Endothelial cell of umbilical vein (primary cell): ENCODE results near the gene PEG3. TPM values are rescaled to one million over a fixed set of nuclear protein-coding genes. Genes with fewer than 3 reads are reported as not detected.

Experiments
- BruUV-seq: library from RNA; stranded (reverse); fragments of 400-500 nt; replicated peaks from 2 replicates; lab custom pipeline; 2021; lab: Mats Ljungman, UMichigan
- CTCF ChIA-PET: fragments of 300-600, 350-600 bp; sonication (Branson Sonifier 250); formaldehyde crosslinking; loops from one replicate; lab custom pipeline; 2021; ENCODE audit warnings: antibody characterized with exemption, inconsistent platforms; lab: Charles Lee
- POLR2A ChIA-PET: fragments of 300-600, 350-600 bp; sonication (Branson Sonifier 250); formaldehyde crosslinking; loops from one replicate; lab custom pipeline; 2021; ENCODE audit warnings: antibody characterized with exemption, inconsistent platforms; lab: Charles Lee
- DNase-seq: peaks from one replicate; pipeline ENCODE4 v3.0.0-alpha.2; 2011; ENCODE audit warnings: low read depth, low spot score
- FAIRE-seq: peaks from 2 replicates; lab custom pipeline; 2011; peaks lifted over from hg19 to GRCh38; lab: Jason Lieb, UNC
- H2AFZ ChIP-seq: 2 replicates; pipeline ENCODE4 v1.6.0; 2012; ENCODE audit warnings: low read depth, low read length, control low read depth, inconsistent platforms
- H3K27ac ChIP-seq: 2 replicates; pipeline ENCODE4 v1.5.1; 2011; ENCODE audit warnings: low read depth, mild to moderate bottlenecking, control low read depth, low read length, moderate library complexity; ENCODE audit not compliant: insufficient read depth
- H3K27me3 ChIP-seq, 2 experiments: 2 replicates each; pipeline versions ENCODE4 v1.6.0 to v1.6.1; 2011; ENCODE audit warnings: low read length in 2 of 2, mixed read lengths in 1 of 2; ENCODE audit not compliant: control insufficient read depth in 2 of 2, insufficient read depth in 2 of 2
- H3K36me3 ChIP-seq, 2 experiments: 2 replicates in 1 of 2; 3 replicates in 1 of 2; pipeline ENCODE4 v1.5.1; 2011; ENCODE audit warnings: low read length in 2 of 2, mild to moderate bottlenecking in 1 of 2, moderate library complexity in 1 of 2; ENCODE audit not compliant: control insufficient read depth in 2 of 2, insufficient read depth in 2 of 2; ENCODE audit errors: extremely low read depth in 1 of 2
- H3K4me1 ChIP-seq: 3 replicates; pipeline ENCODE4 v1.5.1; 2011; ENCODE audit warnings: mild to moderate bottlenecking, low read length; ENCODE audit not compliant: control insufficient read depth, insufficient read depth; ENCODE audit errors: extremely low read depth
- H3K4me2 ChIP-seq: 2 replicates; pipeline ENCODE4 v1.6.1; 2011; ENCODE audit warnings: low read length, control low read depth, mixed read lengths; ENCODE audit not compliant: insufficient read depth
- H3K4me3 ChIP-seq, 3 experiments: fragments of 200-600 bp in 1 of 3; sonication (generic), shearing (Covaris generic) in 1 of 3; replicated peaks in 1 of 3; 2 replicates each; pipeline ENCODE4 v1.5.1; 2011 to 2016; ENCODE audit warnings: control low read depth in 3 of 3, low read length in 3 of 3, mild to moderate bottlenecking in 2 of 3, inconsistent platforms in 1 of 3, low read depth in 1 of 3, moderate library complexity in 1 of 3; ENCODE audit not compliant: insufficient read depth in 1 of 3
- H3K79me2 ChIP-seq: 2 replicates; pipeline ENCODE4 v1.6.0; 2012; ENCODE audit warnings: low read length, inconsistent platforms; ENCODE audit not compliant: control insufficient read depth, insufficient read depth
- H3K9ac ChIP-seq: replicated peaks from 2 replicates; pipeline ENCODE3; 2011; ENCODE audit warnings: low read length, control low read depth; ENCODE audit not compliant: insufficient read depth; ENCODE audit errors: extremely low read depth
- H3K9me1 ChIP-seq: replicated peaks from 3 replicates; pipeline ENCODE4 v1.6.0; 2011; ENCODE audit warnings: mild to moderate bottlenecking, low read length; ENCODE audit not compliant: control insufficient read depth, insufficient read depth; ENCODE audit errors: extremely low read depth
- H3K9me3 ChIP-seq: replicated peaks from 2 replicates; pipeline ENCODE4 v1.5.1; 2012; ENCODE audit warnings: low read length, inconsistent platforms; ENCODE audit not compliant: control insufficient read depth, insufficient read depth
- H4K20me1 ChIP-seq: replicated peaks from 2 replicates; pipeline ENCODE3; 2011; ENCODE audit warnings: mild to moderate bottlenecking, low read length; ENCODE audit not compliant: control insufficient read depth, insufficient read depth; ENCODE audit errors: extremely low read depth
- CTCF ChIP-seq, 2 donors: IDR thresholded peaks; 1 replicate in 1 of 2; 2 replicates in 1 of 2; pipeline ENCODE4 v1.5.1; 2011; ENCODE audit warnings: low read length in 2 of 2, mild to moderate bottlenecking in 2 of 2, moderate library complexity in 2 of 2, control low read depth in 1 of 2, inconsistent platforms in 1 of 2, low read depth in 1 of 2; ENCODE audit not compliant: insufficient read depth in 1 of 2; ENCODE audit errors: extremely low read depth in 1 of 2
- EZH2 ChIP-seq: IDR thresholded peaks from 2 replicates; pipeline ENCODE4 v1.6.1; 2012; ENCODE audit warnings: borderline replicate concordance, low read depth, mild to moderate bottlenecking, moderate library complexity, low read length, inconsistent platforms; ENCODE audit not compliant: severe bottlenecking
- FOS ChIP-seq: IDR thresholded peaks from 2 replicates; pipeline ENCODE4 v1.6.1; 2011; ENCODE audit warnings: mild to moderate bottlenecking, low read length, moderate library complexity, borderline replicate concordance; ENCODE audit not compliant: insufficient read depth
- GATA2 ChIP-seq: IDR thresholded peaks from 2 replicates; pipeline ENCODE4 v1.7.0; 2011; ENCODE audit warnings: low read depth, mild to moderate bottlenecking, moderate library complexity, mixed read lengths, low read length; ENCODE audit not compliant: insufficient read length, insufficient read depth
- JUN ChIP-seq: IDR thresholded peaks from 2 replicates; pipeline ENCODE4 v1.6.1; 2011; ENCODE audit warnings: borderline replicate concordance, low read depth; ENCODE audit not compliant: insufficient read length, insufficient read depth
- MAX ChIP-seq: IDR thresholded peaks from 2 replicates; pipeline ENCODE4 v1.6.1; 2011; ENCODE audit not compliant: insufficient read depth, insufficient read length
- MYC ChIP-seq: IDR thresholded peaks from one replicate; pipeline ENCODE4 v1.6.1; 2011; ENCODE audit warnings: mild to moderate bottlenecking, low read depth, low read length
- POLR2A ChIP-seq: IDR thresholded peaks from 2 replicates; pipeline ENCODE4 v1.6.1; 2012; ENCODE audit warnings: low read depth, mild to moderate bottlenecking, control low read depth, low read length
- POLR2AphosphoS5 ChIP-seq: IDR thresholded peaks from 2 replicates; pipeline ENCODE4 v1.6.1; 2012; ENCODE audit warnings: low read depth, mild to moderate bottlenecking, control low read depth, low read length, moderate library complexity; ENCODE audit not compliant: insufficient read depth
- dilution Hi-C: fragments of 300-500 bp; cut with MboI; formaldehyde crosslinking; loops from one replicate; pipeline ENCODE4 v1.15.0; 2019; ENCODE audit warnings: low sequenced_read_pairs; ENCODE audit not compliant: extremely low pct_ligation_motif_present
- intact Hi-C: fragments of 100-400 bp; cut with micrococcal nuclease; formaldehyde crosslinking; loops from one replicate; pipeline ENCODE4 v1.10.0; 2022
- polyA plus RNA-seq, 4 experiments: library from polyadenylated mRNA; depleted of rRNA in 3 of 4; stranded (reverse) in 3 of 4; unstranded in 1 of 4; fragments of >200 nt; gene quantifications; 2 replicates each; pipeline versions ENCODE4 v1.2.1 to v1.2.3, GENCODE V29; 2011 to 2012; ENCODE audit warnings: missing spikeins in 1 of 4
- total RNA-seq: library from RNA; stranded (reverse); gene quantifications from 2 replicates; pipeline ENCODE4 v1.2.3, GENCODE V29; 2021

The PEG3 gene
- total and polyA plus RNA-seq, 2 donors (not counting 3 experiments of a cell fraction or from before 2014, with no cell fraction given), result 0.27 TPM; not detected in 1

- no peaks in the 10 kb centered on the region for H4K20me1 ChIP-seq
- intact Hi-C loops, result no loop called here
- CTCF ChIA-PET, result no interaction called here
- H3K9ac ChIP-seq, result no peak overlapping the region
- no peaks in the 10 kb centered on the region for H3K4me1 ChIP-seq
- H3K9me1 ChIP-seq, result no peaks in the 10 kb centered on the region
- DNase-seq, result no peak
- POLR2A ChIA-PET, result no interaction called here
- H3K9me3 ChIP-seq, result no peaks in the 10 kb centered on the region
- TF ChIP-seq FOS, result no peak
- no peak for TF ChIP-seq POLR2AphosphoS5
- TF ChIP-seq GATA2, result no peak
- no peak for TF ChIP-seq EZH2
- no peak for TF ChIP-seq JUN
- no peak for TF ChIP-seq POLR2A
- TF ChIP-seq MYC, result no peak
- BruUV-seq, result no TSS peak
- FAIRE-seq, result no peak
- H3K79me2 ChIP-seq, result no peaks in the 10 kb centered on the region
- no peak overlapping the region for H3K4me3 ChIP-seq
- no peaks in the 10 kb centered on the region for H3K27me3 ChIP-seq
- H3K36me3 ChIP-seq, result no peaks in the 10 kb centered on the region
- H3K27ac ChIP-seq, result no peak overlapping the region
- dilution Hi-C loops, result no loop called here
- H3K4me2 ChIP-seq, result no peak overlapping the region
- H2AFZ ChIP-seq, result no peak overlapping the region
Measured at GRCh38 chr19:56842412-56842811, 1.9 kb upstream of the PEG3 start.

- H3K9me3 ChIP-seq, result no peaks in the 10 kb centered on the region
- dilution Hi-C loops (no loop called here), intact Hi-C loops (no loop called here)
- no peaks in the 10 kb centered on the region for H3K79me2 ChIP-seq
- H3K27ac ChIP-seq, result no peak overlapping the region
- no peak overlapping the region for H2AFZ ChIP-seq
- no peak overlapping the region for H3K9ac ChIP-seq
- no TSS peak for BruUV-seq
- TF ChIP-seq MYC, result no peak
- TF ChIP-seq GATA2, result no peak
- TF ChIP-seq POLR2A, result no peak
- TF ChIP-seq CTCF (IDR thresholded peaks at IDR 0.05; ENCODE audit: extremely low read depth in 1 of 2, insufficient read depth in 1 of 2, low read depth in 1 of 2, low read length in 2 of 2), result no peak
- no peak for TF ChIP-seq JUN
- no peak for TF ChIP-seq POLR2AphosphoS5
- TF ChIP-seq EZH2, result no peak
- no peak for TF ChIP-seq FOS
- TF ChIP-seq MAX, result no peak
- ChIA-PET POLR2A (no interaction called here), CTCF (no interaction called here)
- H3K36me3 ChIP-seq, result no peaks in the 10 kb centered on the region
- H4K20me1 ChIP-seq, result no peaks in the 10 kb centered on the region
- no peaks in the 10 kb centered on the region for H3K9me1 ChIP-seq
- H3K27me3 ChIP-seq, result no peaks in the 10 kb centered on the region
- FAIRE-seq (no peak), DNase-seq (no peak)
- no peak overlapping the region for H3K4me3 ChIP-seq
- H3K4me1 ChIP-seq, result no peaks in the 10 kb centered on the region
- no peak overlapping the region for H3K4me2 ChIP-seq
Measured at GRCh38 chr19:56841193-56841543, 642 bp upstream of the PEG3 start.
